GM19025 (cell line): ENCODE data around the gene SH2B2.

Experiments
- ATAC-seq: cut with Tn5 transposase; IDR thresholded peaks from one replicate; pipeline ENCODE4 v1.9.1; 2021; ENCODE audit warnings: mild to moderate bottlenecking, low read depth, moderate library complexity; ENCODE audit not compliant: unreplicated experiment

SH2B2 gene

GRCh38 chr7:102286237-102287110 lies at the start of gene SH2B2:
TSS of gene SH2B2 (plus strand) at chr7:102286868. CDS start at chr7:102300551, 13,683 bp downstream.
- peak; percentile 26 for ATAC-seq

- ATAC-seq, result no peak
Measured at GRCh38 chr7:102239206-102239820, 47.4 kb upstream of the SH2B2 start.

- no peak for ATAC-seq
Measured at GRCh38 chr7:102241431-102241830, 45.2 kb upstream of the SH2B2 start.

GRCh38 chr7:102244601-102245000 lies 42.1 kb upstream of the SH2B2 start:
- no peak for ATAC-seq

GRCh38 chr7:102248081-102248455 lies 38.6 kb upstream of the SH2B2 start:
- ATAC-seq, result no peak

GRCh38 chr7:102248456-102249395 lies 37.9 kb upstream of the SH2B2 start:
- ATAC-seq, result no peak

GRCh38 chr7:102251531-102252365 lies 34.9 kb upstream of the SH2B2 start:
- ATAC-seq, result no peak

- no peak for ATAC-seq
Measured at GRCh38 chr7:102252366-102252982, 34.2 kb upstream of the SH2B2 start.

GRCh38 chr7:102253066-102253972 lies 33.3 kb upstream of the SH2B2 start:
- ATAC-seq, result no peak

GRCh38 chr7:102253973-102254370 lies 32.7 kb upstream of the SH2B2 start:
- ATAC-seq, result no peak

- no peak for ATAC-seq
Measured at GRCh38 chr7:102254521-102254920, 32.1 kb upstream of the SH2B2 start.

GRCh38 chr7:102255501-102255900 lies 31.2 kb upstream of the SH2B2 start:
- no peak for ATAC-seq

GRCh38 chr7:102255916-102256315 lies 30.8 kb upstream of the SH2B2 start:
- no peak for ATAC-seq

GRCh38 chr7:102258073-102258748 lies 28.5 kb upstream of the SH2B2 start:
- ATAC-seq, result no peak

- ATAC-seq, result no peak
Measured at GRCh38 chr7:102258749-102259107, 27.9 kb upstream of the SH2B2 start.

GRCh38 chr7:102260856-102261255 lies 25.8 kb upstream of the SH2B2 start:
- ATAC-seq, result no peak

GRCh38 chr7:102261451-102261850 lies 25.2 kb upstream of the SH2B2 start:
- ATAC-seq, result no peak

- ATAC-seq, result no peak
Measured at GRCh38 chr7:102262546-102262945, 24.1 kb upstream of the SH2B2 start.
